ENCODE results near the gene SNTN.
"Not testable (repeated sequence)": the region's sequence is repeated elsewhere in the genome, so short reads cannot be mapped to it uniquely, and the experiment has no call there.

SNTN gene

GRCh38 chr3:63652066-63652725 is at the start of gene SNTN:
Gene SNTN (plus strand): TSS chr3:63652675. CDS start chr3:63652688, 13 bp downstream.
- no peak for DNase-seq

- no peak for DNase-seq
These were observed 44.8 kb upstream of the SNTN start for GRCh38 chr3:63607716-63608115.

- no peak for DNase-seq
These were observed 43.1 kb upstream of the SNTN start for GRCh38 chr3:63609408-63609807.

GRCh38 chr3:63609834-63610233 is 42.6 kb upstream of the SNTN start:
- no peak for DNase-seq

- DNase-seq: no peak
These were observed 41.1 kb upstream of the SNTN start for GRCh38 chr3:63611382-63611781.

GRCh38 chr3:63613561-63613960 is 38.9 kb upstream of the SNTN start:
- DNase-seq: no peak

- no peak for DNase-seq
These were observed 35.1 kb upstream of the SNTN start for GRCh38 chr3:63617391-63617790.

- DNase-seq: no peak
These were observed 27.4 kb upstream of the SNTN start for GRCh38 chr3:63624941-63625560.

GRCh38 chr3:63631670-63632069 is 20.8 kb upstream of the SNTN start:
- no peak for DNase-seq

GRCh38 chr3:63635186-63635585 is 17.3 kb upstream of the SNTN start:
- DNase-seq: no peak

GRCh38 chr3:63639806-63640205 is 12.7 kb upstream of the SNTN start:
- no peak for DNase-seq

GRCh38 chr3:63642488-63642887 is 10.0 kb upstream of the SNTN start:
- no peak for DNase-seq

GRCh38 chr3:63644212-63644797 is 8.2 kb upstream of the SNTN start:
- no peak for DNase-seq

- DNase-seq: not testable (repeated sequence)
These were observed 7.3 kb upstream of the SNTN start for GRCh38 chr3:63644928-63645781.

- DNase-seq: no peak
These were observed 1.7 kb downstream of the SNTN start for GRCh38 chr3:63654211-63654610.

GRCh38 chr3:63654931-63655330 is 2.5 kb downstream of the SNTN start:
- DNase-seq: no peak

- no peak for DNase-seq
These were observed 3.0 kb downstream of the SNTN start for GRCh38 chr3:63655519-63655918.

GRCh38 chr3:63656786-63657185 is 4.3 kb downstream of the SNTN start:
- DNase-seq: no peak

GRCh38 chr3:63661242-63661641 is 8.8 kb downstream of the SNTN start:
- no peak for DNase-seq

GRCh38 chr3:63662011-63662410 is 9.5 kb downstream of the SNTN start:
- no peak for DNase-seq

GRCh38 chr3:63662500-63662899 is 10.0 kb downstream of the SNTN start:
- no peak for DNase-seq

GRCh38 chr3:63670544-63670943 is 18.1 kb downstream of the SNTN start:
- DNase-seq: no peak

- no peak for DNase-seq
These were observed 20.6 kb downstream of the SNTN start for GRCh38 chr3:63673111-63673510.

GRCh38 chr3:63674586-63674985 is 22.1 kb downstream of the SNTN start:
- DNase-seq: no peak
